Nucleus accumbens (tissue), 56 donors: ENCODE results near the gene GATA5.

ENCODE experiments used
- DNase-seq, 56 donors: peaks; one replicate each; lab custom pipeline; 2025; lab: John Stamatoyannopoulos, UW

The GATA5 gene

GRCh38 chr20:62475772-62476055, at the start of gene GATA5:
TSS of gene GATA5 (minus strand) at chr20:62475995. CDS start at chr20:62475521, 474 bp downstream.
- no peak for DNase-seq

DNA sequence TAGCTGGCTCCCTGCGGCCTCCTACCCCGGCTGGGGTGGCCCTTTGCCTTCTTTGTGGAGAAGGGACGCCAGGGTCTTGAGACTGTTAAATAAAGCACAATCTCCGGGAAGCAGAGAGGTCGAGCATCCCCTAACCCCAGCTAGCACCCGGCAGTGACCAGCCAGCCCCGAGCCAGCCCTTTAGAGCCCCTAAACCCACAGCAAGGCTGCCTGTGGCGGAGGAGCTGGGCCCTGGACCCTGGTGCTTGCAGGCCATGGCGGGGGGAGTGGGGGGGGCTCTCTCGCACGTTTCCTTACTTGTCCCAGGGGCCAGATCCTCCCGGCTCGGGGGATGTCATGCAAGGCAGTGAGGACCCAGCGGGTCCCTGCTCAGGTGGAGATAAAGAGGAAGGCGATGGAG, 49.2 kb upstream of the GATA5 start:
- DNase-seq, result no peak

GRCh38 chr20:62524505-62524911, 48.7 kb upstream of the GATA5 start:
- DNase-seq, result no peak

DNA sequence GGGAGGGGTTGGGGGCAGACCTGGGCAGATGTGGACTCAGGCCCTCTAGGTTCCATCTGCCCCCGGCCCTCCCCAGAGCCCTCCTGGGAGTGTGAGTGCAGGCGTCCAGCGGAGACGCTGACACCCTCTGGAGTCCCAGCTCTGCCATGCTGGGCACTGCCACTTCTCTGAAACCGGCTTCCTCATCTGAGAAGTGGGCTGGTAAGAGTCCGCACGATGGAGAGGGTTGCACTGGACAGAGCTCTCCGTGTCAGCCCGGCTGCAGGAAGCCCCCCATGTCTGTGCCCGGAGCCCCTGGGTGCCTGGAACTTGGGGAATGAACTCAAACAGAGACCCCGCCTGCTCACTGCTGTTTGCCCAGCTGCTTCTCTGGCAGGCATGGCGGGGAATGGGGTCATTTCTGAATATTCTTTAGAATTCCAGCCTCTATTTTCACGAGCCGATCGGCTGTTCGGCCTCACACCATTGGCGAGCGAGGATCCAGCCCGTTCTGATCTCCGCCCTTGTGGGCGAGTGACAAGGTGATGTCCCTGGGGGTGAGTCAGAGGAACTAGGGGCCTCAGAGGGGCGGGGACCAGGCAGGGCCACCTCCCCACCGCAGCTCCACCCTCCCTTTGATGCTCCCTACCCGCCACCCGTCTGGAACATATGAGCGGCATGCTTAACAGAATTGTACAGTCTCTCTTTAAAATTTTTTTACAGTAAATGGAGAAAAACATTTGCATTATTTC, 47.8 kb upstream of the GATA5 start:
- no peak for DNase-seq

DNA sequence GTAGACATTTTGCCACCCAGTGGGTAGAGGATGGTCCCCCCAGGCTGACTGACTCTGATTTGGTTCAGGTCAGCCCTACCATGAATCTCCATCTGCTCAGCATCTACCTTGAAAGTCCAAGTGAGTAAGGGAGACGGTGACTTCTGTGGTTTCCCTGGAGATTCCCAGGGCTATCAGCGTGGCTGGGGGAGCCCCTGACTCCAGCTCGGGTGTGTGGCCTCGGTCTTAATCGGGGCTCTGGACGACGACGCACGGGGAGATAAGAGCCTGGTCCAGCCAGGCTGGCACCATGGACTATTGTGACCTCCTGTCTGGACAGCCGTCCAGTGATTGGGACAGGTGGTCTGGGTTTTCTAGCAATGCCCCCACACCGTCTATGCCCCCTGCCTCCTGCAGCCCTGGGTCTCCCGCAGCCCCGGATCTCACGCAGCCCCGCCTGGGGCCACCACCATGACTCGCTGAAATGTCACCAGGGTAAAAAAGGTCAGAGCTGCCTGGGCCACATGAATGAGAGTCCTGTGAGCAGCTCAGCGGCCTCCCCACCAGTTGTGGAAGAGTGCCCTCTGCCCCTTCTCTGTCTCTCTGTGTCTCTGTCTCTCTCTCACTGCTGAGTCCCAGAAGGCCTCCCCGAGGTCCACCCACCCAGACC, 47.1 kb upstream of the GATA5 start:
- no peak for DNase-seq

DNA sequence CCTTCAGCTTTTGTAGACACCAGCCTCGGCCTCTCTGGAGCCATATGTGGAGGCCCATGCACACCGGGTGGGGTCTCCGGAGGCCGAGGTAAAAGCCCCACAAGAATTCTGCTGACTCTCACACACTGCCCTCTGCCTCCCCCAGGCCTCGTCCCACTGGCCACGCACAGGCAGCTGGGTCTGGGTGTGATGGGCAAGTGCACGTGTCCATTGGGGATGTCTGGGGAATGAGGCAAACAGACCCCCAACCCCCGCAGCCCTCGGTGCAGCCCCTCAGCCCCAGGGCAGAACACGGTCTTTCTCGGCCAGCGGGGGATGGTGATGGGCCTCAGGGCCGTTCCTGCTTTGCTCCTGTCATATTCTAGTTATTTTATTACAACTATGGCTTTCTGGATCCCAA, 44.0 kb upstream of the GATA5 start:
- no peak for DNase-seq

DNA sequence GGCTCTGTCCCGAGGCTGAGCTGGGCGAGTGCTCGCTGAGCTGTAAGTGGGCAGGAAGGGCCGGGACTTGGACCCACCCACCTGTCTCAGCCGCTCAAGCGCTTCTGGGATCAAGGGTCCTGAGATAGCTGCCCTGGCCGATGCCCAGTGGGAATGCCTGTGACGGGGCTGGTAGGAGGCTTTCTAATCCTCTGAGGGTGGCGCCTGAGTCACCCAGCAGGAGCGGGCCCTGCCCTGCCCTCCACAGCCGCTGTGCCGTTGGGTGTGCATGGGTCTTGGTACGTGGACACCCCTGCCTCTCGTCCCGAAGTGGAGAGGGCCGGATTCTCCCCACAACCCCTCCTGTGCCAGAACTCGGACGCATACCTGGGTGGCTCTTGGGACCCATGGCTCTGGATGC, 43.1 kb upstream of the GATA5 start:
- DNase-seq, result no peak

DNA sequence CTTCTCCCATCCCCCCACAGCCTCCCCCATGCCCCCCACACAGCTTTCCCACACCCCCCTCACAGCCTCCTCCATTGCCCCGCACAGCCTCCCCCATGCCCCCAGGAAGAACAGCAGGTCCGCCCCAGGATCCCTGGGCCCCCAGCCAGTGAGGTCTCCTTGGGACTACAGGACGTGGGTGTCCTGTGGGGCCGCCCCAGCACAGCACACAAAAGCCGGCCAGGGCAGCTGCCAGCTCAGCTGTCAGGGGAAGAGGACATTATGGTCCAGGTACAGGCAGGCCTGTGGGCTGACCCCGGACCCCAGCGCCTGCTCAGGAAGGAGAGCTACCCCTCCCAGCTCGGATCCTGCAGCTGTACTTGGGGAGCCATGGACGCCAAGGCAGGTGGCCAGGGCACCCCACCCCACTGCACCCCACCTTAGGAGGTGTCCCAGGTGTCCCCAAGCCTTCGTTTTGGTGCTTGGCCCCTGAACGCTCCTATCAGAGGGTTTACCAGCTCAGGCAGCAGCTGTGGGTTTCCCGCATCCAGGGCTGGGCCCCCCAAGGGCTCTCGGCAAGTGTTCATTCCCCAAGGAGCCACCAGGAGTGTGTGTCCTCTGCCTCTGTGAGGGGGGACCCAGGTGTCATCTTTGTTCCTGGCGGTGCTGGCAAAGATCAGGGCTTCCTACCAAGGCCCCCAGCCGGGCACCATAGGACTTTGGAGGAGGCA, 42.3 kb upstream of the GATA5 start:
- DNase-seq, result no peak

GRCh38 chr20:62517168-62517567, 41.4 kb upstream of the GATA5 start:
- DNase-seq, result no peak

- no peak for DNase-seq
Measured at GRCh38 chr20:62516338-62516737, 40.5 kb upstream of the GATA5 start.

DNA sequence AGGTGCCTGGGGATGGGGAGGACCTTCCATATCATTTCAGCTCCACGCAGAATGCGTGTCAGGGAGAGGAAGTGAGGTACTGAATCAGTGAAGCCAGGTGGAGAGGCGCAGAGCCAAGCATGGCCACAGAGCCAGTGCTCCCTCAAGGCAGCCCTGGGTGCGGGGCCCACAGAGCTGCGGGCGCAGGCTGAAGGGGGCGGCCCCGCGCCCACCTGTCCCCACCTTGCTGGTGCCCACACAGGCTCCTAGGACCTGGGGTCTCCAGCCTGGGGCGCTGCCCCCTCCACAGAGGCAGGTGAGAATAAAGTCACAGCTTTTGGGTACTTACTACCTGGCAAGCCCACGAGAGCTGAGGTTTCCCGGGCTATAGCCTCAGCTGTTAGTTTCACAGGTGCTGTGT, 40.0 kb upstream of the GATA5 start:
- DNase-seq, result no peak

DNA sequence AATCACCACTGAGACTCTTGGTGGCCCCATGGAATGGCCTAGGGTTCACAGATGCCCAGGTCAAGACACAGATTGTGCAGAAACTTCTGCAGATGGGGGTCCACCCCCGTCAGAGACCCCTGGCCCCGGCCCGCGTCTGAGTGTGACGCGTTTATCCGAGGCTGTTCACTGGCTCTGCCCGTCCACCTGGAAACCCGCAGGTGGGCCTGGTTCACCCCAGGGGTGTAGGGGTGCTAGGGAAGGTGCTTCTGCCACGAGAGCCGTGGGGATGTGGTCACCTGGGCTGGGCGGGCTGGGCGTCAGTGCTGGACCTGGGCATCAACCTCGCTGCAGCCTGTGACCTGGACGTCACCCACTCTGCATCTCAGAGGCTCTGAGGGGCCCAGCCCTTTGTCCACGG, 39.5 kb upstream of the GATA5 start:
- no peak for DNase-seq

- no peak for DNase-seq
Measured at GRCh38 chr20:62513991-62514390, 38.2 kb upstream of the GATA5 start.

GRCh38 chr20:62511915-62512610, 36.3 kb upstream of the GATA5 start:
- DNase-seq, result no peak

DNA sequence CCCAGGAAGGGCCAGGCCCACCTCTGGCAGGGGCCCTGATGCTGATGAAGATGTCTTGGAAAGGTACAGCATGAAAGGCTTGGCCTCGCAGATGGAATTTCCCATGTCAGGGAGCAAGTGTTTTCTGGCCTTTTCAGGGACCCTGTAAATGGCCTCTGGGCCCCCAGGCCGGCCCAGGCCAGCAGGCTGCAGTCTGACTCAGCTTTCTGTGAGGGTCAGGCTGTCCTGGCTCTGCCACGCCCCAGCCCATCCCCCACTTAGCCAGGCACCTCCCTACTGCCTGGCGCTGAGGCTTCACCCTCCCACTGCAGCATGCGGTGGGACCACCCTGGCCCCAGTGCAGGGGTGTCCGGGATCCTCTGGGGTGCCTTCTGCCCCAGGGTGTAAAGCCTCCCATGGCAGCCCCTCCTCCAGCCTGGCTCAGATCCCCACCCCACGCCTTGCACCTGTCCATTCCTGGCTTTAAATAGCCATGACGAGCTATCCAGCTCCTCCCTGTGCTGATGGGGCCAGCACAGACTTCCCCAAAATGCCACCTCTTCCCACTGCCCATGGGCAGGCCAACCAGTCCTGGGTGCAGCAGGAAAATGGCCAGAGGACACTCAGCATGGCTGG, 35.6 kb upstream of the GATA5 start:
- DNase-seq, result no peak

GRCh38 chr20:62508641-62509051, 32.9 kb upstream of the GATA5 start:
- DNase-seq, result no peak

GRCh38 chr20:62507991-62508640, 32.3 kb upstream of the GATA5 start:
- no peak for DNase-seq

DNA sequence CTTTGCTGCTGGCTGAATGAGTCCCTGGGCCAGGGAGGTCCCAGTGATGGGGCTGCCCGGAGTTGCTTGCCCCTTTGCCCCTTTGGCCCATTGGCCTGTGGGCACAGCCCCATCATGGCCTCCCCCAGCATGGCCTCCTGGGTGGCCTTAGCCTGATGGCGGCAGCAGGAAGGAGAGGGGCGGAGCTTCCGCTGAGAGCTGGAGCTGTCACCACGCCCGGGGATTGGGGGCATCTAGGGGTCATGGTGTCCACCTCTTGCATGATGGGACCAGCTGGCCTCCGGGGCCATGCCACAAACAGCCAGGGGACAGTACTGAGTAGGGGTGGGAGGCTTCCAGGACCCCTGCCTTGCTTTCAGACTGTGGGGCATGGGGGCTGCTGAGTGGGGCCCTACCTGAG, 31.5 kb upstream of the GATA5 start:
- DNase-seq, result no peak

GRCh38 chr20:62506791-62507190, 31.0 kb upstream of the GATA5 start:
- DNase-seq, result no peak

GRCh38 chr20:62506087-62506486, 30.3 kb upstream of the GATA5 start:
- DNase-seq, result no peak
